Stimulated activated CD4-positive, alpha-beta T cell treated with anti-CD3 and anti-CD28 coated beads, Interleukin-1b, Interleukin-23, amount 100 ng/mL, for 24 hours (primary cell): ENCODE measurements around the gene ZDBF2.
"Not testable (repeated sequence)": the region's sequence is repeated elsewhere in the genome, so short reads cannot be mapped to it uniquely, and the experiment has no call there.

Experiments
- DNase-seq, 4 experiments: peaks; one replicate each; pipeline ENCODE4 v3.0.0-alpha.2; 2020; ENCODE audit warnings: low read depth in 4 of 4, low spot score in 1 of 4

ZDBF2 gene

GRCh38 chr2:206274434-206275311 lies at the start of gene ZDBF2:
Gene ZDBF2 (plus strand): TSS chr2:206274663. CDS start chr2:206281850, 7,187 bp downstream.
- DNase-seq: peak in 3 of 4 experiments; percentile 9 to 30 (median 20)

- DNase-seq: no peak
These were observed 48.8 kb upstream of the ZDBF2 start for GRCh38 chr2:206225435-206226232.

- not testable (repeated sequence) for DNase-seq
These were observed 45.8 kb upstream of the ZDBF2 start for GRCh38 chr2:206228636-206229035.

- DNase-seq: no peak
These were observed 44.8 kb upstream of the ZDBF2 start for GRCh38 chr2:206229642-206230041.

GRCh38 chr2:206230060-206230762 lies 44.3 kb upstream of the ZDBF2 start:
- no peak for DNase-seq

GRCh38 chr2:206231669-206232286 lies 42.7 kb upstream of the ZDBF2 start:
- DNase-seq: no peak

GRCh38 chr2:206232287-206233035 lies 42.0 kb upstream of the ZDBF2 start:
- DNase-seq: no peak

- no peak for DNase-seq
These were observed 35.3 kb upstream of the ZDBF2 start for GRCh38 chr2:206239157-206239556.

- no peak for DNase-seq
These were observed 34.1 kb upstream of the ZDBF2 start for GRCh38 chr2:206240327-206240726.

- DNase-seq: no peak
These were observed 32.7 kb upstream of the ZDBF2 start for GRCh38 chr2:206241736-206242135.

GRCh38 chr2:206245265-206245672 lies 29.2 kb upstream of the ZDBF2 start:
- DNase-seq: no peak

- no peak for DNase-seq
These were observed 24.2 kb upstream of the ZDBF2 start for GRCh38 chr2:206250041-206250897.

- no peak for DNase-seq
These were observed 21.2 kb upstream of the ZDBF2 start for GRCh38 chr2:206253125-206253776.

- DNase-seq: no peak
These were observed 20.7 kb upstream of the ZDBF2 start for GRCh38 chr2:206253777-206254166.

GRCh38 chr2:206255003-206255402 lies 19.5 kb upstream of the ZDBF2 start:
- DNase-seq: no peak

GRCh38 chr2:206256706-206257205 lies 17.7 kb upstream of the ZDBF2 start:
- DNase-seq: no peak

- no peak for DNase-seq
These were observed 17.1 kb upstream of the ZDBF2 start for GRCh38 chr2:206257350-206257749.

GRCh38 chr2:206257861-206258260 lies 16.6 kb upstream of the ZDBF2 start:
- DNase-seq: no peak

GRCh38 chr2:206258615-206259014 lies 15.8 kb upstream of the ZDBF2 start:
- not testable (repeated sequence) for DNase-seq
